Muscle layer of duodenum (tissue), 2 donors: ENCODE data around the gene YWHAB.
A peak's percentile ranks its signal among the peaks of the same experiment; 100 is the strongest.

Experiments used
- H3K27ac ChIP-seq: one replicate; pipeline ENCODE4 v1.7.0; 2013; ENCODE audit warnings: mild to moderate bottlenecking, low read length
- H3K27me3 ChIP-seq: one replicate; pipeline ENCODE4 v1.7.0; 2013; ENCODE audit warnings: low read depth, mild to moderate bottlenecking, control low read depth, low read length
- H3K36me3 ChIP-seq, 2 donors: one replicate each; pipeline ENCODE4 v1.7.0; 2013; ENCODE audit warnings: low read length in 2 of 2, control low read depth in 1 of 2, mild to moderate bottlenecking in 1 of 2; ENCODE audit not compliant: insufficient read depth in 2 of 2, control insufficient read depth in 1 of 2
- H3K4me1 ChIP-seq, 2 donors: one replicate each; pipeline ENCODE4 v1.7.0; 2013; ENCODE audit warnings: low read length in 2 of 2, mild to moderate bottlenecking in 2 of 2, control low read depth in 1 of 2, moderate library complexity in 1 of 2; ENCODE audit not compliant: insufficient read depth in 2 of 2, control insufficient read depth in 1 of 2
- H3K4me3 ChIP-seq, 2 donors: one replicate each; pipeline ENCODE4 v1.7.0; 2013; ENCODE audit warnings: low read length in 2 of 2, low read depth in 1 of 2, mild to moderate bottlenecking in 1 of 2
- H3K9me3 ChIP-seq, 2 donors: one replicate each; pipeline ENCODE4 v1.7.0; 2013; ENCODE audit warnings: low read length in 2 of 2, control low read depth in 1 of 2, mild to moderate bottlenecking in 1 of 2; ENCODE audit not compliant: control insufficient read depth in 1 of 2
- donor health status: healthy.

Gene YWHAB

DNA sequence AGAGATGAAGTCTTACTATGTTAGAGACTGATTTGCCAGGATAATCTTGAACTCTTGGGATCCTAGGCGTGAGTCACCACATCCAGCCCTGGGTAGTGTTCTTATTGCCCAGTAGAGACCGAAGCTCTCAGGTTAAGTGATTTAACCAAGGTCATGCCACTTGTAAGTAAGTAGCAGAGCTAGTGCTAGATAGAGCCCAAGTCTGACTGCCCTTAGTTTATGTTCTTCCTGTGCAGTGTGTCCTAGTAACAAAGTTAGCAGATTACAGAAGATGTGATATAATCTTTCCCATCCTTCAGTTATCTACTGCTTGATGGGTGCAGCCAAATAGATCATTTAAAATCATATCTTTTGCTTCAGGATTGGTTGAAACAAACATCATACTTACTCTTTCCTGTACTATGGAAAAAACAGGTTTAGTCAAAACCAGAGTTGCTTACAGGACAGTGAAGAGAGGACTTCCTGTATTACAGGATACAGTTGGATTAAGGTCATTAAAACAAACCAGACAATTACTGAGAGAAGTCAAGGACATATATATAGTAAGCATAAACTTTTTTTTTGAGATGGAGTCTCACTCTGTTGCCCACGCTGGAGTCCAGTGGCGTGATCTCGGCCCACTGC is 14.8 kb downstream of the YWHAB start:
- Histone ChIP-seq H3K27ac (no peak overlapping the region), H3K4me1 (peaks cover 7 to 28% of the 10 kb centered on the region in 2 donors), H3K27me3 (no peaks in the 10 kb centered on the region), H3K9me3 (no peaks in the 10 kb centered on the region), H3K36me3 (peaks cover 42 to 44% of the 10 kb centered on the region in 2 donors), H3K4me3 (no peak overlapping the region)

DNA sequence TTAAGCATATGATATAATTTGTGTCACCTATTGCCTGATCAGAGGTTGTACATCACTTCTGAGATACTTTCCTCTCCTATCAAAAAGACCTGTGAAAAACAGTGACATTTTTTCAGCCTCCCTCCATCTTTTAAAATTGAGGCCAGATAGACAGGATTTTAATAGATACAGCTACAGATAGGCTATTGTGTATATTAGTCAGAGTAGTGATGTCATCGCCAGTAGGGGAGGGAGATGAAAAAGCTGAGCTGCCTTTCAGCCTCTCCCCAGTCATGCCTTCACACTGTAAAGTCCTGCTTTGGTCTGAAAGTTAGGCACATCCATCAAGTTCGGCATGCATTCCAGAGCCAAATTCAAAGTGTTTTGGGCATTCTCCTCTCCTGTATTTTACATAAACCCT is 16.5 kb downstream of the YWHAB start:
- Histone ChIP-seq H3K36me3 (peaks cover 54 to 58% of the 10 kb centered on the region in 2 donors), H3K4me3 (no peak overlapping the region), H3K27ac (no peak overlapping the region), H3K9me3 (no peaks in the 10 kb centered on the region), H3K4me1 (peaks cover 0 to 12% of the 10 kb centered on the region in 2 donors), H3K27me3 (no peaks in the 10 kb centered on the region)

DNA sequence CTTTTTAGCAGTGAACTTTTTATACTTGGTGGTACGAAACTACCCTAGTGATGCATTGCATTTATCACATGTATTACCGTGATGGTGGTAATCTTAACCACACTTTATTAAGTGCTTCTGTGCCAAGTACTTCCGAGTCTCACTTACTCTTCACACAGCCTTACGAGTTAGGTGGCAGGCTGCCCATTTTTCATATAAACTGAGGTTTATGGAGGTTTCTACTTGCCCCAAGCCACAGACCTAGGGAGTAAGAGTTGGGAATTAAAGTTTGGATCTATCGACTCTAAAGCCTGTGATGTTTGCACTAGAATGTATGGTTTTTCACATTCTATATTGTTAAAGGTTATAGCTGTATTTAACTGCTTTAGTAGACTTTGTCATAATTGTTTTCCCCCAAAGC is 18.9 kb downstream of the YWHAB start:
- peaks cover 61 to 66% of the 10 kb centered on the region in 2 donors for H3K36me3 ChIP-seq

DNA sequence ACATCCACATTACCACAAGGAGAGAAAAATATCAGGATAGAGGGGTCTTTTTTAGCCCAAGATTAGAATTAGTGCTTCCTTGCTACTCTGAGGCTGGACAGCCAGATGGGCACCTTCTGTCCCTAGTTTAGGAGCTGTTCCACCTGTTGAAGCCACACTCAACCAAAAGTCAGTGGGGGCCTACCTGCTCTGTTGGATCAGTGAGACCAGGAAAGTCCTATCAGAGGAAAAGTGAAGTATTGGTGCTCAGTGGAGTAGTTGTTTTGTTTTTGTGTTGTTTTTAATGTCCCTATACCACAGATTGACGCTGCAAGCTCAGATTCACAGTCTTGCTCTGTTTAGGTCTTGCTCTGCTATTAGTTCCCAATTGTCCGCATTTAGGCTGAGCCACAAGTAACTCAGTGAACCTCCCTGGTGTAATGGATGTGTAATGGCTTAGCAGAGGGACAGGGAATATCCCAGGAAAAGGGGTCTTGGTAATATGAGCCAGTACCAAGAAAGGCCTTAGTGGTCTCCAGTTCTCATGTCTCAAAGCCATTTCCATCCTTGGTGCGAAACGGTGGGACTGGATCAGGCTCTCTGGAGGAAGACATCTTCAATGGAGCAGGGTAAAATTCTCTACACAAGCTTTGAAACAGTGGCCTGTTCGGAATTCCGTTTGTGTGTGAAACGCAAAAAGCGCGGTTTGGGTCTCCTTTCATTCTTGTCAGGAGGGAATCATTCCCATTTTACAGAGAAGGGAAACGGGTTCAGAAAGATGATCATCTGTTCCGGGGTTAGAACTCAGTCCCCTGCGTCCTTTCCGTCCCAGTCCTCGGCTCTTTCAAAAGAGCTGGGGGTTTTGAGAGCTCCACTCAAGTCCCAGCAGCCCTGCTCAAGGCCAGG is 23.7 kb downstream of the YWHAB start:
- Histone ChIP-seq H3K27ac (no peak overlapping the region), H3K36me3 (peaks cover 31 to 34% of the 10 kb centered on the region in 2 donors), H3K4me1 (peaks cover 0 to 4% of the 10 kb centered on the region in 2 donors), H3K9me3 (no peaks in the 10 kb centered on the region), H3K4me3 (peak overlapping the region; percentile 54 to 67), H3K27me3 (no peaks in the 10 kb centered on the region)

More for the DNA sequence above, 18.9 kb downstream of the YWHAB start:
- H3K27me3 ChIP-seq, result no peaks in the 10 kb centered on the region
- H3K27ac ChIP-seq, result no peak overlapping the region
- H3K9me3 ChIP-seq, result no peaks in the 10 kb centered on the region
- H3K4me1 ChIP-seq, result peaks cover 3 to 12% of the 10 kb centered on the region in 2 donors
- no peak overlapping the region for H3K4me3 ChIP-seq

DNA sequence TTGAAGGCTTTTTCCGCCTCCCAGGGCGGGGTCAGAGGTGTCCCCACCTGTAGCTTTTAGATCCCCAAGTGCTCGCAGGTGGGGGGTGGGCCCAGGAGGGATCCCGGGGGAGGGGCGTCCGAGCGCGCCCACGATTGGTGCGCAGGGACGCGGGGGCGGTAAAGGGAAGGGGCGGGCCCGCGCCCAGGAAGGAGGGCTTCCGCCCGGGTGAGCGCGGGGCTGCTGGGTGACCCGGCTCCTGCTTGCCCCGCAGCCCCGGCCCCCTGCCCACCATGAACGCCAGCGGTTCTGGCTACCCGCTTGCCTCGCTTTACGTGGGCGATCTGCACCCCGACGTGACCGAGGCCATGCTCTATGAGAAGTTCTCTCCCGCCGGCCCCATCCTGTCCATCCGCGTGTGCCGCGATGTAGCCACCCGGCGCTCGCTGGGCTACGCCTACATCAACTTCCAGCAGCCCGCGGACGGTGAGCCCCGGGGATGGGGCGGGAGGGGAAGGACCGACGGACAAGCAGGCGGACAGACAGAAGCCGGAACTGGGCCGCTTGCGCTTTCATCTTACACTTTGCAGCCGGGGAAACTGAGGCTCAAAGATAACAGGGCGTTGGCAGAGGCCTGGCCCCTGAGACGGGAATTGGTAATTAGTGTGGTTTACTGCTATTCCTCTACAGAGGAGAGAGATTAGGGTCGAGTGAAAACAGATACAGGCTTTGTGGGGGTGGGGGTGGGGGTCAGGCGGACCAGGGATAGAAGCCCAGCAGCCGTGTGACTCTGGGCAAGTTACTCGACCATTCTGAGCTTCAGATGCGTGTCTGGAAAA is 24.6 kb downstream of the YWHAB start, which contains the start of gene PABPC1L:
Gene PABPC1L (plus strand): TSS at position 189 of the 818 bp plus-strand sequence. CDS start 84 bp downstream, at position 273.
- no peaks in the 10 kb centered on the region for H3K9me3 ChIP-seq
- peaks cover 0 to 4% of the 10 kb centered on the region in 2 donors for H3K4me1 ChIP-seq
- H3K4me3 ChIP-seq, result peak within 1 kb of the TSS; percentile 54 to 67
- H3K36me3 ChIP-seq, result peaks cover 22 to 25% of the 10 kb centered on the region in 2 donors
- H3K27me3 ChIP-seq, result no peaks in the 10 kb centered on the region
- H3K27ac ChIP-seq, result no peak within 1 kb of the TSS

DNA sequence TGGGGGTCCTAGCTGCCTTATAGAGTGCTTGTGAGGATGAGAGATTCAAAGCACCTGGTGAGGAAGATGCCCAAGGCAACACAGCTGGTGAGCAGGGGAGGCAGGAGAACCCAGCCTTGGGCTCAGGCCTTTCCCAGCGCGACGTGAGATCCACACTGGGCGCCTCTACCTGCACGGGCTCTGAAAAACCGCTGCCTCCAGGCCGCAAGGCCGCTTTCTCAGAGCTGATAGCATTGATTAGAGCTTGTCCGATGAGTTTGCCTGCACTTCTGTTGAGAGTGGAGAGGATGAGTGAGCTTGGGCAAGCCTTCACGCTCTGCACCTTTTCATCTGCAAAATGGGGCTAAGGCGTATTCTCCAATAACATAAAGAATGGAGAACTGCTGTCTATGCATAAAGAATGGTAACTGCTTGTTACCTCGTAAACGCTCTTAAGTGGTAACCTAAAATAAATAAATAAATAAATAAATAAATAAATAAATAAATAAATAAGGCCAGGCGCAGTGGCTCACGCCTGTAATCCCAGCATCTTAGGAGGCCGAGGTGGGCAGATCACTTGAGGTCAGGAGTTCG is 25.3 kb downstream of the YWHAB start:
- Histone ChIP-seq H3K27ac (no peak overlapping the region), H3K36me3 (peaks cover 16 to 21% of the 10 kb centered on the region in 2 donors), H3K4me3 (peak overlapping the region; percentile 54 to 67), H3K4me1 (peaks cover 0 to 4% of the 10 kb centered on the region in 2 donors), H3K27me3 (no peaks in the 10 kb centered on the region), H3K9me3 (no peaks in the 10 kb centered on the region)

DNA sequence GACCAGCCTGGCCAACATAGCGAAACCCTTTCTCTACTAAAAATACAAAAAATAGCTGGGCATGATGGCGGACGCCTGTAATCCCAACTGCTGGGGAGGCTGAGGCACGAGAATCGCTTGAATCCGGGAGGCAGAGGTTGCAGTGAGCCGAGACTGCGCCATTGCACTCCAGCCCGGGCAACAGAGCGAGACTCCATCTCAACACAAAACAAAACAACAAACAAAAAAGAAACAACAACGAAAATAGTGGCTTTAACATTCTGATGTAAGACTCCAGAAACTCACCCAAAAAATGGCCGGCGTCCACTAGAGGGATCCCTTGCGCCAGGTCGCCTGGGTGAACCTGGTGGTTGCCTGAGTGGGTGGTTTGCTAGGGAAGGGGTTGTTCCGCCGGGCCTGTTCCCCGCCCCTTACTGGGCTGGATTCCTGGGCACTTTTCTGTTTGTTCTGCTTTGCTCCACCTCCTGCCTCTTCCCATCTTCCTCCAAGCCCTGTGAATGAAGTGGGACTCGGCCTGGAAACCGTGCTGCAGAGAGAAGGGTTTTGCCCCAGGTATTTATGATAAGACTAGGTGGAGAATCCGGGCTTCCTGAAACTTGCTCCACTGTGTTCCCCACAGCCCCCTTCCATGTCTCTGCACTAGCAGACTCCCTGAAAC is 25.9 kb downstream of the YWHAB start:
- no peaks in the 10 kb centered on the region for H3K27me3 ChIP-seq
- no peak overlapping the region for H3K4me3 ChIP-seq
- no peak overlapping the region for H3K27ac ChIP-seq
- no peaks in the 10 kb centered on the region for H3K9me3 ChIP-seq
- H3K4me1 ChIP-seq, result peaks cover 0 to 4% of the 10 kb centered on the region in 2 donors
- peaks cover 12 to 14% of the 10 kb centered on the region in 2 donors for H3K36me3 ChIP-seq

DNA sequence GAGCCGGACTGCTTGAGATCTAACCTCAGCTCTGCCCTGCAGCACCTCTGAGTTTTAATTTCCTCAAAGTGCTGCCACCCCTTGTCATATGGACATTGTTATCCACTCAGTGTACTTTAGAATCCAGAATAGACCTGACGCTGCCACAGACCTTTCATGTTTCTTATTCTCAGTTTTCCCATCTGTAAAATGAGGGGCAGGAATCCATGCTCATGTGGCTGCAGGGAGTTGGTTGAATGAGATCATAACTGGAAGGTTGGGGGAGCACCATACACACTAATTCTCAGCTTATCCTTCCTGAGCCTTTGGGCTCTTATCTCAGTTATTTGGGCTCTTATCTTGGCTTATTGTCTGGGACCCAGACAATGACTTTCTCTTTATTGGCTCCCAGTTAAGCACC is 26.7 kb downstream of the YWHAB start:
- Histone ChIP-seq H3K27me3 (no peaks in the 10 kb centered on the region), H3K36me3 (peaks cover 7 to 13% of the 10 kb centered on the region in 2 donors), H3K4me3 (no peak overlapping the region), H3K9me3 (no peaks in the 10 kb centered on the region), H3K4me1 (peaks cover 0 to 4% of the 10 kb centered on the region in 2 donors), H3K27ac (no peak overlapping the region)

DNA sequence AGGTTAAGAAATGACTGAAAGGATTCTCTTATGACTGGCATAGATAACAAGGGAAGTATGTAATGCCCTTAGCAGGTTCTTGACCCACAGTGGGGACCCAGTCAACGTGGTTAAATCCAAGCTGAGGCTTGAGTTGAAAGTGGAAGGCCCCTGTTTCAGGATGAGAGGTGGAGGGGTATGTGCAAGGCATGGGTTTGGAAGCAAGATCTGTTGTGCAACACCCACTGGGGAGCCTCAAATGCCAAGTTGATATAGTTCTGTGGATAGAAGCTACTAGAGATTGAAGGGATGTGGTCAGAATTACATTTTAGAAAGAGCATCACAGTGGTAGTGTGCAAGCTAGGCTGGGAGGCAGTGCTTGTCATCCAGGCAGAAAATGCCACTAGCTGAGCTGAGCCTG is 29.4 kb downstream of the YWHAB start:
- Histone ChIP-seq H3K27ac (no peak overlapping the region), H3K4me1 (no peaks in the 10 kb centered on the region), H3K36me3 (peaks cover 0 to 7% of the 10 kb centered on the region in 2 donors), H3K27me3 (no peaks in the 10 kb centered on the region), H3K4me3 (no peak overlapping the region), H3K9me3 (no peaks in the 10 kb centered on the region)

DNA sequence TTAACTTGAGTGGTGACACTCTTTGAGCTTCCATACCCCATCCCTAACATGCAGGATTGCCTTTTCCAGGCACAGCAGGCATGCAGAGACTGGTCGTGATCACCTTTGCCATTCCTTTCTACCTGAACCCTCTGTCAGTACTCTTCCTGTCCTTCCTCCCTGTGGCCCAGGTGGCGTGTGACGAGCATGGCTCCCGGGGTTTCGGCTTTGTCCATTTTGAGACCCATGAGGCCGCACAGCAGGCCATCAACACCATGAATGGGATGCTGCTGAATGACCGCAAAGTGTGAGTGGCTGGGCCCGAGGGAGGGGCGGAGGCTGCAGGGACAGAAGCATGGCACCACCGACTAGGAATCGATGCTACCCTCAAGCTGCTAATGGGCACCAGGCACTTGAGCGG is 31.1 kb downstream of the YWHAB start:
- Histone ChIP-seq H3K4me3 (no peak overlapping the region), H3K36me3 (peaks cover 0 to 8% of the 10 kb centered on the region in 2 donors), H3K27me3 (no peaks in the 10 kb centered on the region)

More for the DNA sequence above, 31.1 kb downstream of the YWHAB start:
- H3K9me3 ChIP-seq, result no peaks in the 10 kb centered on the region
- no peaks in the 10 kb centered on the region for H3K4me1 ChIP-seq
- H3K27ac ChIP-seq, result no peak overlapping the region
